GM12878 (cell line): ENCODE data around the gene HS3ST1. TPM values are rescaled to one million over a fixed set of nuclear protein-coding genes. Genes with fewer than 3 reads are reported as not detected.

Source experiments
- ATAC-seq: fragments of 200-7000 bp; cut with Tn5 transposase; 3 replicates; pipeline ENCODE4 v1.9.1; 2020; ENCODE audit warnings: mild to moderate bottlenecking, moderate library complexity
- BruUV-seq: library from RNA; stranded (reverse); fragments of 400-500 nt; replicated peaks from 2 replicates; lab custom pipeline; 2021; lab: Mats Ljungman, UMichigan
- CTCF ChIA-PET: fragments of 300-600 bp; sonication (Branson Sonifier 250); formaldehyde crosslinking; extraction: SDS; loops from one replicate; lab custom pipeline; 2021; ENCODE audit warnings: inconsistent platforms; lab: Yijun Ruan, JAX
- POLR2A ChIA-PET: fragments of 350-600 bp; formaldehyde crosslinking; extraction: SDS; loops from one replicate; lab custom pipeline; 2021; ENCODE audit warnings: inconsistent platforms; lab: Charles Lee
- RAD21 ChIA-PET: fragments of 300-600 bp; sonication (Branson Sonifier 250); formaldehyde crosslinking; loops from one replicate; lab custom pipeline; 2023; ENCODE audit warnings: antibody characterized with exemption; ENCODE audit not compliant: unreplicated experiment; lab: Charles Lee
- SMC1A ChIA-PET: fragments of 300-600 bp; sonication (Branson Sonifier 250); formaldehyde crosslinking; loops from one replicate; lab custom pipeline; 2023; ENCODE audit not compliant: unreplicated experiment, uncharacterized antibody; lab: Charles Lee
- DNase-seq: peaks from one replicate; pipeline ENCODE4 v3.0.0-alpha.2; 2011; ENCODE audit warnings: low read depth, low spot score
- FAIRE-seq: peaks from 3 replicates; lab custom pipeline; 2011; peaks lifted over from hg19 to GRCh38; lab: Jason Lieb, UNC
- H2AFZ ChIP-seq: 2 replicates; pipeline ENCODE4 v1.6.0; 2011; ENCODE audit warnings: low read depth, low read length, control low read depth; ENCODE audit not compliant: control insufficient read depth
- H3K27ac ChIP-seq: 2 replicates; pipeline ENCODE4 v1.5.1; 2011; ENCODE audit warnings: control low read depth; ENCODE audit not compliant: control insufficient read depth, insufficient read depth
- H3K27me3 ChIP-seq, 2 experiments: replicated peaks in 1 of 2; 2 replicates each; pipeline versions ENCODE4 v1.6.0 to v1.6.1; 2011; ENCODE audit warnings: low read length in 1 of 2; ENCODE audit not compliant: control insufficient read depth in 2 of 2, insufficient read depth in 2 of 2
- H3K36me3 ChIP-seq, 2 experiments: 2 replicates each; pipeline ENCODE4 v1.5.1; 2011; ENCODE audit warnings: low read length in 1 of 2; ENCODE audit not compliant: control insufficient read depth in 2 of 2, insufficient read depth in 2 of 2
- H3K4me1 ChIP-seq: 2 replicates; pipeline ENCODE4 v1.6.1; 2011; ENCODE audit warnings: mild to moderate bottlenecking, low read length, moderate library complexity, mixed read lengths; ENCODE audit not compliant: control insufficient read depth, insufficient read depth
- H3K4me2 ChIP-seq: 2 replicates; pipeline ENCODE4 v1.6.0; 2011; ENCODE audit warnings: control low read depth; ENCODE audit not compliant: control insufficient read depth, insufficient read depth
- H3K4me3 ChIP-seq: fragments of 200-600 bp; sonication (generic); 2 replicates; pipeline ENCODE4 v1.5.1; 2016
- H3K79me2 ChIP-seq: 2 replicates; pipeline ENCODE4 v1.6.0; 2011; ENCODE audit warnings: low read length; ENCODE audit not compliant: control insufficient read depth, insufficient read depth
- H3K9ac ChIP-seq: 2 replicates; pipeline ENCODE4 v1.8.0; 2011; ENCODE audit warnings: low read length, control low read depth, mixed read lengths; ENCODE audit not compliant: control insufficient read depth, insufficient read depth
- H3K9me3 ChIP-seq: replicated peaks from 3 replicates; pipeline ENCODE4 v1.5.1; 2011; ENCODE audit warnings: mild to moderate bottlenecking, low read length; ENCODE audit not compliant: control insufficient read depth, insufficient read depth
- H4K20me1 ChIP-seq: 2 replicates; pipeline ENCODE4 v1.6.0; 2011; ENCODE audit not compliant: control insufficient read depth, insufficient read depth
- EP300 ChIP-seq, 2 experiments: fragments of 150-350 bp in 1 of 2; IDR thresholded peaks; 2 replicates each; pipeline ENCODE4 v1.6.1; 2011 to 2012; ENCODE audit warnings: low read depth in 2 of 2, low read length in 2 of 2, borderline replicate concordance in 1 of 2, improper control_type of control experiment in 1 of 2, inconsistent platforms in 1 of 2; ENCODE audit not compliant: control insufficient read depth in 1 of 2
- HDGF ChIP-seq: fragments of 450-650 bp; IDR thresholded peaks from 2 replicates; pipeline ENCODE4 v1.6.1; 2016; ENCODE audit warnings: antibody characterized with exemption
- PML ChIP-seq: IDR thresholded peaks from 2 replicates; pipeline ENCODE4 v1.6.1; 2012; ENCODE audit warnings: low read length, inconsistent platforms
- WGBS: methylation state at CpG from one replicate; pipeline ENCODE4 v1.1.6; 2016; ENCODE audit warnings: low lambda C conversion rate; ENCODE audit not compliant: insufficient replicate concordance, insufficient coverage; ENCODE audit errors: missing lambda C conversion rate; 5-methylcytosine and 5-hydroxymethylcytosine counted together
- in situ Hi-C: fragments of 300-500 bp; cut with MboI; formaldehyde crosslinking; loops from 9 replicates; pipeline ENCODE4 v1.14.3; 2018; ENCODE audit warnings: mixed read lengths
- intact Hi-C: fragments of 100-400 bp; cut with micrococcal nuclease; formaldehyde crosslinking; loops from one replicate; pipeline ENCODE4 v1.14.2; 2022; ENCODE audit not compliant: unreplicated experiment
- polyA plus RNA-seq, 11 experiments: library from polyadenylated mRNA; depleted of rRNA in 4 of 11; unstranded in 6 of 11; stranded (reverse) in 5 of 11; fragments of >200 nt; fragmentation: Nextera tagmentation in 4 of 11; fragmentation: Illumina TruSeq in 1 of 11; extraction: Ambion mirVana in 4 of 11; extraction: Trizol in 1 of 11; gene quantifications; 1 replicate in 1 of 11; 2 replicates in 10 of 11; pipeline versions ENCODE4 v1.2.1 to v1.2.3, GENCODE V29; 2011 to 2016; ENCODE audit warnings: inconsistent platforms in 2 of 11, missing spikeins in 2 of 11, low read depth in 1 of 11
- total RNA-seq, 4 experiments: library from RNA; depleted of rRNA in 3 of 4; stranded (reverse); fragments of >200 nt in 3 of 4; fragmentation: Illumina TruSeq in 1 of 4; extraction: Trizol in 1 of 4; gene quantifications; 2 replicates each; pipeline versions ENCODE4 v1.2.1 to v1.2.3, GENCODE V29; 2013 to 2021
- TF ChIP-seq, protein P1 (sequence below): fragments of 450-650 bp; formaldehyde crosslinking; IDR thresholded peaks from 2 replicates; pipeline ENCODE4 v1.5.0; 2022; ENCODE audit warnings: mild to moderate bottlenecking, missing genetic modification characterization

Gene HS3ST1
- total and polyA plus RNA-seq, 10 of the 15 experiments (the other 5 are each of a cell fraction or from before 2014, with no cell fraction given), result 0.03 to 0.65 (median 0.13) TPM

DNA sequence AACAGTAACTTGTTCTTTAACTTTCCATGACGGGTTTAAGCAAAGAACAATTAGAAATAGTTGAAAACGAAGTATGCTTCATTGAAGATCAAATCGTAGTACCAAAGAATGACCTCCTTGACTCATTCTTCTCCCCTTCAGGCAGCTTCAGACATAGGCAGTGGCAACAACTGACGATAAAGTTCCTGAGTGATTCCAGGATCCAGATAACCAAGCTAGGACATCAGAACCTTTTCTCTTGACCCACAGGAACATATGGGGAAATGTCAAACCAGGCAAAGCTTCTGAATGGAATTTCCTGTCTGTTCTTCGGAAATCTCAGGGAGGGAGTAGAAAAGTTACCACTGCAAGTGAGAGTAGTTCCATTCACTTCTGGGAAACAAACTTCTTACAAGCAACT, 74.2 kb downstream of the HS3ST1 start:
- no peak overlapping the region for H2AFZ ChIP-seq
- in situ Hi-C loops, result no loop called here
- no peaks in the 10 kb centered on the region; a peak in 1 of 4 replicates for H3K27me3 ChIP-seq
- ChIA-PET POLR2A (no interaction called here), SMC1A (no interaction called here), RAD21 (no interaction called here), CTCF (interaction anchor here (0.8 kb wide), 1 partner anchor 304 kb away, joined by 3 read pairs; no protein-coding TSS in a partner anchor)
- intact Hi-C loops, result no loop called here
- H3K4me3 ChIP-seq, result no peak overlapping the region
- no peak overlapping the region for H3K9ac ChIP-seq
- no peaks in the 10 kb centered on the region for H3K36me3 ChIP-seq
- no peak for TF ChIP-seq EP300 (IDR thresholded peaks at IDR 0.05; ENCODE audit: borderline replicate concordance in 1 of 2, control insufficient read depth in 1 of 2, low read depth in 2 of 2, low read length in 2 of 2)
- TF ChIP-seq, protein P1, sequence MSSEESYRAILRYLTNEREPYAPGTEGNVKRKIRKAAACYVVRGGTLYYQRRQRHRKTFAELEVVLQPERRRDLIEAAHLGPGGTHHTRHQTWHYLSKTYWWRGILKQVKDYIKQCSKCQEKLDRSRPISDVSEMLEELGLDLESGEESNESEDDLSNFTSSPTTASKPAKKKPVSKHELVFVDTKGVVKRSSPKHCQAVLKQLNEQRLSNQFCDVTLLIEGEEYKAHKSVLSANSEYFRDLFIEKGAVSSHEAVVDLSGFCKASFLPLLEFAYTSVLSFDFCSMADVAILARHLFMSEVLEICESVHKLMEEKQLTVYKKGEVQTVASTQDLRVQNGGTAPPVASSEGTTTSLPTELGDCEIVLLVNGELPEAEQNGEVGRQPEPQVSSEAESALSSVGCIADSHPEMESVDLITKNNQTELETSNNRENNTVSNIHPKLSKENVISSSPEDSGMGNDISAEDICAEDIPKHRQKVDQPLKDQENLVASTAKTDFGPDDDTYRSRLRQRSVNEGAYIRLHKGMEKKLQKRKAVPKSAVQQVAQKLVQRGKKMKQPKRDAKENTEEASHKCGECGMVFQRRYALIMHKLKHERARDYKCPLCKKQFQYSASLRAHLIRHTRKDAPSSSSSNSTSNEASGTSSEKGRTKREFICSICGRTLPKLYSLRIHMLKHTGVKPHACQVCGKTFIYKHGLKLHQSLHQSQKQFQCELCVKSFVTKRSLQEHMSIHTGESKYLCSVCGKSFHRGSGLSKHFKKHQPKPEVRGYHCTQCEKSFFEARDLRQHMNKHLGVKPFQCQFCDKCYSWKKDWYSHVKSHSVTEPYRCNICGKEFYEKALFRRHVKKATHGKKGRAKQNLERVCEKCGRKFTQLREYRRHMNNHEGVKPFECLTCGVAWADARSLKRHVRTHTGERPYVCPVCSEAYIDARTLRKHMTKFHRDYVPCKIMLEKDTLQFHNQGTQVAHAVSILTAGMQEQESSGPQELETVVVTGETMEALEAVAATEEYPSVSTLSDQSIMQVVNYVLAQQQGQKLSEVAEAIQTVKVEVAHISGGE (CRISPR knock-in tag), result no peak
- no peak for TF ChIP-seq PML
- TF ChIP-seq HDGF, result no peak
- ATAC-seq (no peak), DNase-seq (no peak), FAIRE-seq (no peak)
- no peaks in the 10 kb centered on the region for H3K9me3 ChIP-seq
- no TSS peak for BruUV-seq
- H3K4me2 ChIP-seq, result no peak overlapping the region
- 47% methylated on average over 5 of the region's 5 CpGs for WGBS
- no peak overlapping the region for H3K27ac ChIP-seq
- H3K79me2 ChIP-seq, result no peaks in the 10 kb centered on the region
- H4K20me1 ChIP-seq, result no peaks in the 10 kb centered on the region
- H3K4me1 ChIP-seq, result no peaks in the 10 kb centered on the region
